Neural cell (in vitro differentiated cells): ENCODE measurements around the gene SPATA4.

Experiments
- CTCF ChIP-seq: fragments of 450-650 bp; IDR thresholded peaks from 2 replicates; pipeline ENCODE4 v1.5.1; 2014; ENCODE audit warnings: antibody characterized with exemption, mild to moderate bottlenecking, moderate library complexity; ENCODE audit not compliant: poor library complexity, severe bottlenecking
- EP300 ChIP-seq: fragments of 450-650 bp; conservative IDR thresholded peaks from 2 replicates; pipeline ENCODE4 v1.6.1; 2014; ENCODE audit warnings: antibody characterized with exemption, mild to moderate bottlenecking, moderate library complexity; ENCODE audit not compliant: poor library complexity, severe bottlenecking
- EZH2 ChIP-seq: fragments of 200-600, 300-800 bp; shearing (Covaris generic), sonication (generic); IDR thresholded peaks from 2 replicates; pipeline ENCODE4 v1.6.1; 2014; ENCODE audit warnings: antibody characterized with exemption, low read length, borderline replicate concordance, mild to moderate bottlenecking; ENCODE audit not compliant: insufficient read depth, poor library complexity, severe bottlenecking
- MXI1 ChIP-seq: fragments of 450-650 bp; conservative IDR thresholded peaks from 2 replicates; pipeline ENCODE4 v1.6.1; 2014; ENCODE audit warnings: antibody characterized with exemption, mild to moderate bottlenecking; ENCODE audit not compliant: poor library complexity, severe bottlenecking
- POLR2AphosphoS5 ChIP-seq: IDR thresholded peaks from 2 replicates; pipeline ENCODE4 v1.6.1; 2012
- RAD21 ChIP-seq: fragments of 450-650 bp; conservative IDR thresholded peaks from 2 replicates; pipeline ENCODE4 v1.6.1; 2014; ENCODE audit warnings: antibody characterized with exemption, mild to moderate bottlenecking, moderate library complexity
- TAF1 ChIP-seq: IDR thresholded peaks from 2 replicates; pipeline ENCODE4 v1.6.1; 2012; ENCODE audit warnings: low read depth
- TF ChIP-seq, protein P1 (sequence below): IDR thresholded peaks from 2 replicates; pipeline ENCODE4 v1.6.1; 2012; ENCODE audit warnings: borderline replicate concordance

DNA sequence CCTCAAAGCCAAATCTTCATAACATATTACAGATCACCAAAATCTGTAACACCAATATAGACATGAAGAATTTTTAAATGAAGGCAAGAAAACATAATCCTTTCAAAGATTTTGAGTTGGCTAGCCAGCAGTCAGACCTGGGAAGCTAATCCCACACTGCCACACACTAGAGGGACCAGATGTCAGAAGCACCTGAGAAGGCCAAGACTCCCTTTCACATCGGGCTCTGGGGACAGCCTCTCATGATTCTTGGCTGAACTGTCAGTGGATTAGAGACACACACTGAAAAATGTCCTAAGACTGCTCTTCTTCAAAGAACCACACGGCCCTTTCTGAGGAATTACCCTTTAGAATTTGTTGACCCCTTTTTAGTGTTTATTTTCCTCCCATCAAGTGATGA is 28.2 kb upstream of the SPATA4 start:
- TF ChIP-seq CTCF (no peak), RAD21 (no peak), POLR2AphosphoS5 (no peak), TAF1 (no peak), EZH2 (no peak), MXI1 (no peak), EP300 (no peak)
- TF ChIP-seq, protein P1, sequence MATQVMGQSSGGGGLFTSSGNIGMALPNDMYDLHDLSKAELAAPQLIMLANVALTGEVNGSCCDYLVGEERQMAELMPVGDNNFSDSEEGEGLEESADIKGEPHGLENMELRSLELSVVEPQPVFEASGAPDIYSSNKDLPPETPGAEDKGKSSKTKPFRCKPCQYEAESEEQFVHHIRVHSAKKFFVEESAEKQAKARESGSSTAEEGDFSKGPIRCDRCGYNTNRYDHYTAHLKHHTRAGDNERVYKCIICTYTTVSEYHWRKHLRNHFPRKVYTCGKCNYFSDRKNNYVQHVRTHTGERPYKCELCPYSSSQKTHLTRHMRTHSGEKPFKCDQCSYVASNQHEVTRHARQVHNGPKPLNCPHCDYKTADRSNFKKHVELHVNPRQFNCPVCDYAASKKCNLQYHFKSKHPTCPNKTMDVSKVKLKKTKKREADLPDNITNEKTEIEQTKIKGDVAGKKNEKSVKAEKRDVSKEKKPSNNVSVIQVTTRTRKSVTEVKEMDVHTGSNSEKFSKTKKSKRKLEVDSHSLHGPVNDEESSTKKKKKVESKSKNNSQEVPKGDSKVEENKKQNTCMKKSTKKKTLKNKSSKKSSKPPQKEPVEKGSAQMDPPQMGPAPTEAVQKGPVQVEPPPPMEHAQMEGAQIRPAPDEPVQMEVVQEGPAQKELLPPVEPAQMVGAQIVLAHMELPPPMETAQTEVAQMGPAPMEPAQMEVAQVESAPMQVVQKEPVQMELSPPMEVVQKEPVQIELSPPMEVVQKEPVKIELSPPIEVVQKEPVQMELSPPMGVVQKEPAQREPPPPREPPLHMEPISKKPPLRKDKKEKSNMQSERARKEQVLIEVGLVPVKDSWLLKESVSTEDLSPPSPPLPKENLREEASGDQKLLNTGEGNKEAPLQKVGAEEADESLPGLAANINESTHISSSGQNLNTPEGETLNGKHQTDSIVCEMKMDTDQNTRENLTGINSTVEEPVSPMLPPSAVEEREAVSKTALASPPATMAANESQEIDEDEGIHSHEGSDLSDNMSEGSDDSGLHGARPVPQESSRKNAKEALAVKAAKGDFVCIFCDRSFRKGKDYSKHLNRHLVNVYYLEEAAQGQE, result no peak
